GOT3 (cell line): ENCODE measurements around the gene HECTD2.
"Not testable (repeated sequence)": the region's sequence is repeated elsewhere in the genome, so short reads cannot be mapped to it uniquely, and the experiment has no call there.

Source experiments
- DNase-seq: peaks from one replicate; lab custom pipeline; 2025; ENCODE audit warnings: mixed read lengths; lab: John Stamatoyannopoulos, UW

Gene HECTD2

DNA sequence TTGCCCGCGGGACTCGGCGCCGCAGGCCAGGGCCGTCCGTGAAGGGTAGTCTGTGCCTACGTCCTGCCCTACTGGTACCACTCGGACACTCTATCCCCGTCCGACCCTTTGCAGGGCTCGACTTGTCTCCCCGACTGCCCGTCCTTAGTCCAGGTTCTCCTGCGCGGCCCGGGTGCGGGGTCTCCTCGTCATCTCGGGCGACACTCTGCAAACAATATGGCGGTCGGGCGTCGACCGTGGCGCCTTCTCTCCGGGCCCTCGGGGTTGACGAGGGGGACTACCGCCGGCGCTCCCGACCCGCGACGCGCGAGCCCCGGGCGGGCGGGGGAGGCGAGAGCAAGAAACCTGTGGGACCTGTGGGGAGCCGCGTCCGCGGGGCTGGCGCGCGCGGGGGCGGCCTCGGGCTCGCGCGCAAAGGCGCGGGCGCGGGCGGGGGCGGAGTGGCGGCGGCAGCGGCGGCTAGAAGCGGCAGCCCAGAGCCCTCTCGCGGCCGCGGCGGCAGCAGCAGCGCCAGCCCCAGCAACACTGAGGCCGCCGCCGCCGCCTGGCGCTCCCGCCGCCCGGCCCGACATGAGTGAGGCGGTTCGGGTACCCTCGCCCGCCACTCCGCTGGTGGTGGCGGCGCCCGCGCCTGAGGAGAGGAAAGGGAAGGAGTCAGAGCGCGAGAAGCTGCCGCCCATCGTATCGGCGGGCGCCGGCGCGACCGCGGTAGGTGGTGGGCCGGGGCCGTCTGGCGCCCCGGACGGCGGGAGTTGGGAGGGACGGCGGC lies at the start of gene HECTD2:
HECTD2 (plus strand) TSS at position 476 of the 769 bp plus-strand sequence; CDS start at position 571, 95 bp downstream.
- DNase-seq: peak; percentile 45

DNA sequence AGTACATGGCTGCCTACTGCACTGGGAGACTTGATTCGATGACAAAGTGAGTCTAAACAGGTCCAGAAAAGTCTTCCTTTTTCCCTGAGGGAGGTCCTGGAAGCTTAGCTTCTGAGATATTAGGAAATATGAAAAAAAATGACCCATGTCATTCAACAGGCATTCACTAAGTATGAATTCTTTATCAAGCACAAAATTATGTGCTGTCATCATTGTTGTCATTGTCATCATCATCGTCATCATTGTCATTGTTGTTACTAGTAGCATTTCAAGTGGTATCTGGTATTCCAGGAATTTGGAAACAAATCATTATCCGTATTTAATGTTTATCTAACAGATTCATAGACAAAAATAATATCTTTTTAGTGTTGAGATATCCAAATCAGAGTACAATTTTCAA lies 49.7 kb upstream of the HECTD2 start:
- DNase-seq: no peak

GRCh38 chr10:91365519-91365918 lies 44.6 kb upstream of the HECTD2 start:
- not testable (repeated sequence) for DNase-seq

DNA sequence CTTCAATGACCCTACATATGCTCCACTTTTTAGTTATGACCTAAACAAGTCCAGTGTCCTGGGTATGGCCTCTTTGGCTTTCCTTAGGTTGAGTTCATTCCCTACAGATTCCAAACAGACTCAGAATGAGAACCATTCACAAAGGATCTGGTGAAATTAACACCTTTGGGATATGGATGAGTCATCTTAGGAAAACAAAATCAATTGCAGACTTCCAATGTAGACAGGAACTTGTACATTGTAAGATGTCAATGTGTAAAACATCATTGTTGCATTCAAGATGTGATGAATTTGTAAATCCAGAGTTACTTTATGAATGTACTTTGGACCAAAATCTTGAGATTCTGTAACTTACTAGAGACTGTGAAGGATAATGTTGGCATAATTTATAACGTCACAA lies 43.4 kb upstream of the HECTD2 start:
- DNase-seq: no peak

DNA sequence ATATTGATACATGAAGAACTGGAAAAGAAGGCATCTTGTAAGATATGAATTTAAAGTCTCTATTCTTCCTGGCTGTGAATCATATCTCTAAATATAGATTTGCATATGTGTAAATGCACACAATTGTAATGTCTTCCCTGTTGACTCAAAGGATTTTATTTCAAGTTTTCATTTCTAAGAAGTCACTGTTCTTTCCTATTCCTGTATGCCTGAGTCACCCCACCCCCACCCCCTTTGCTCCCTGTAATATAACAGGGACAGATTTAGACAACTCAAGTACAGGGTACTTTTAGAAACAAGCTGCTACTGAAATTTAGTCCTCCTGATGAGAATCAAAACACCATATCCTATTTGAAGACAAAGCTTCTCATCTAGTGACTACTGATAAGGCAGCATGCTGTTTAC lies 43.0 kb upstream of the HECTD2 start:
- no peak for DNase-seq

- DNase-seq: no peak
Measured at GRCh38 chr10:91367558-91367957, 42.6 kb upstream of the HECTD2 start.

GRCh38 chr10:91369978-91370589 lies 40.1 kb upstream of the HECTD2 start:
- DNase-seq: not testable (repeated sequence)

DNA sequence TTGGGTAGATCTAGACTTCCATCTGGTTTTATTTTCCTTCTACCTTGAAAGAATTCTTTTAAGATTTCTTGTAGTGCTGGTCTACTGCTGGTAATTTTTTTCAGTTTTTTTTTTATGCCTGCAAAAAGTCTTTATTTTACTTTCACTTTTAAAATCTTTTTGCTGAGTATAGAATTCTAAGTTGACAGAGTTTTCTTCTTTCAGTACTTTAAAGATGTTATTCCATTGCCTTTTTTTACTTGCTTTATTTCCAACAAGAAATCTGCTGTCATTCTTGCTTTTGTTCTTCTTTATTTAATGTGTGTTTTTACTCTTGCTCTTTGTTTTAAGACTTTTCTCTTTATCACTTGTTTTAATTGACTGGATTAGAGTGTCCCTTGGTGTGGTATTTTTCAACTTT lies 36.1 kb upstream of the HECTD2 start:
- DNase-seq: no peak

- no peak for DNase-seq
Measured at GRCh38 chr10:91378061-91378460, 32.1 kb upstream of the HECTD2 start.

DNA sequence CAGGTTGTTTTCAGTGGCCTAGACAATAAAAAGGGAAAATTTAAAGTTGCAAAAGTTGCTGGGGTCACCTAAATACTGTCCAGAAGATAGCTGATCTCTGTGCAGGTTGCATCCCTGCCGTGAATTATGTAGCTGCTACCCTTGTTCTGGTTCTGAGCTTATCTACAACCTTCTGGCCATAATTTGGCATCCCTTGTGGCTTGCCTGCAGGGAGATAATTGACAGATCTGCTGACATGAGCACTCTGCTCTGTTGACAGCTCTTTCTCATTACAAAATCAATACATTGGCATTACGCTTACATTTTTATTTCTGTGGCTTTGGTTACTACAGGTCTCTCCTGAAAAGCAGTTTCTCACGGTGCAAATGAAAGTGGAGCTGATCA lies 29.3 kb upstream of the HECTD2 start:
- DNase-seq: no peak

GRCh38 chr10:91381257-91381891 lies 28.8 kb upstream of the HECTD2 start:
- no peak for DNase-seq

- no peak for DNase-seq
Measured at GRCh38 chr10:91385306-91386085, 24.6 kb upstream of the HECTD2 start.

DNA sequence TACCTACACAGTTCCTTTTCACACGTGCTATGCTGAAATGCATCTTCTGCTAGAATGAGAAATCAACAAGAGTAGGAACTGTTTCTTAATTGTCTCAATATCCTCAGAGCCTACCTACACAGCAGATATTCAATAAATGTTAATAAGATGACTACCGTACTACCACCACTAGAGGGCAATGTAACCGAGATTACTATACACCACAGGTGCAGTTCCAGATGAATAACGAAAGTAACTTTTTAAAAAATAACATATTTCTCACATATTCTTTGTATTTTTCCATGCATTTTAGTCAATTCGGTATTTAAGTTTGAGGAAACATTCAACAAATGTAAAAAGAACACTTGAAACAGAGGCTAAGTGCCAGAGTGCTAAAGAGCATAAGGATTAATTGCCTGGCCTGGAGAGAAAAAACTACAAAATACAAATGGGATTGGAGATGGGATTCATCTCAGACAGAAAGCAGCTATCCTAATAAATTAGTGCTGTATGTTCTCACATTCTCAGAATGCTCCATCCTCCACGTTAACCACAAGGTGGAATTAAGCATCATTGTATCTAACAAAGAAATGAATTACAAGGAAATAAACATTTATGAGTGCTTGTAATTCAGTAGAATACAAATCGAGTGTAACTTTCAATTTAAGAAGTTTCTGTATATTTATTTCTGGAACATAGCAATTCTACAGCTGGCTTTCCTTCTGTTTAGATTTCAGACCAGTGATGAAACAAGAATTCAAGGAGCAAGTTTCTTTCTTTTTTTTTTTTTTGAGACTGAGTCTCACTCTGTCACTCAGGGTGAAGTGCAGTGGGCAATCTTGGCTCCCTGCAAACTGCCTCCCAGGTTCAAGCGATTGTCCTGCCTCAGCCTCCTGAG lies 20.3 kb upstream of the HECTD2 start:
- DNase-seq: no peak

GRCh38 chr10:91390513-91390825 lies 19.7 kb upstream of the HECTD2 start:
- not testable (repeated sequence) for DNase-seq

- no peak for DNase-seq
Measured at GRCh38 chr10:91391920-91392319, 18.2 kb upstream of the HECTD2 start.

DNA sequence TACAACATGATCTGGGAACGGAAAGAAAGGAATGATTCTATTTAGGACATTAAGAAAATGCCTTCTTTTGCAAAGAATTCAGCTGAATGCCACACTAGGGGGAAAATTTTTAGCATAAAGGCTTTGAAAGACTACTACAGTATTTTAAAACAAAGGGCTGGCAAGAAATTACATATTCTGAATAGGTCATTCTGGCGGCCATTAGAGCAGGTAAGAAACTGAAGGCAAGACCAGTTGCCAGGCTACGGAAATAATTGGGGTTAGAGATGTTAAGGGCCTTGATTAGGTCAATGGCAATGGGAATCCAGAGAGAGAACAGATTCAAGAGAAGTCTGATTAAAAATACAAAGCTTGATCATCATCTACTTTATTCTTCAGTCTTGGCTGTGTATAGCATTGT lies 3.8 kb upstream of the HECTD2 start:
- no peak for DNase-seq

- peak; percentile 39 for DNase-seq
Measured at GRCh38 chr10:91409069-91409868, 875 bp upstream of the HECTD2 start.

- no peak for DNase-seq
Measured at GRCh38 chr10:91410638-91411371, 661 bp downstream of the HECTD2 start.

DNA sequence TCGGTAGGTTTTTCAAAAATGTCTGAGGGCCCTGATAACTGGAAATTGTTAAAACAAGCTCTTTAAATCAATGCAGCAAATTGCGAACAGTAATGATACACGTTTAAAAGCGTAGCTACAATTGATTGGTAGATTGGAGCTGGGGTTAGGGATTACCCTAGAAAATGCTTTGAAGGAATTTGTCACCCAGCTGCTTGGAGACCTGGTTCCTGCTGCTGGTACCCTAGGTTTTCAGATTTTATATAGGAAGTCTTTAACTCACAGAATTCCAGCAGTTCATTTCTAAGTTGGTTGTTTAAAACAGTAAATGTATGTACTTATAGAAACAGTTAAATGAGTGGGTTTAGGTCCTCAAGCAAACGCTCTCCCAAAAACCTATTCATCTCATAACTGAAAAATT lies 1.5 kb downstream of the HECTD2 start:
- no peak for DNase-seq
